Measurements from ENCODE around the gene NAIF1.
"Not testable (repeated sequence)": the region's sequence is repeated elsewhere in the genome, so short reads cannot be mapped to it uniquely, and the experiment has no call there.

The NAIF1 gene

GRCh38 chr9:128024761-128025308, 42.3 kb downstream of the NAIF1 start:
- DNase-seq: no peak

GRCh38 chr9:128023671-128024070, 43.4 kb downstream of the NAIF1 start:
- DNase-seq: not testable (repeated sequence)

- no peak for DNase-seq
Measured at GRCh38 chr9:128022886-128023285, 44.2 kb downstream of the NAIF1 start.

- DNase-seq: no peak
Measured at GRCh38 chr9:128021098-128021497, 46.0 kb downstream of the NAIF1 start.

GRCh38 chr9:128020692-128021091, 46.4 kb downstream of the NAIF1 start:
- DNase-seq: no peak

- DNase-seq: no peak
Measured at GRCh38 chr9:128015696-128016095, 51.4 kb downstream of the NAIF1 start.
